GM21515 (cell line): ENCODE measurements around the gene FBLN7.

Experiments
- ATAC-seq: cut with Tn5 transposase; IDR thresholded peaks from one replicate; pipeline ENCODE4 v1.9.1; 2021; ENCODE audit not compliant: unreplicated experiment

Gene FBLN7

DNA sequence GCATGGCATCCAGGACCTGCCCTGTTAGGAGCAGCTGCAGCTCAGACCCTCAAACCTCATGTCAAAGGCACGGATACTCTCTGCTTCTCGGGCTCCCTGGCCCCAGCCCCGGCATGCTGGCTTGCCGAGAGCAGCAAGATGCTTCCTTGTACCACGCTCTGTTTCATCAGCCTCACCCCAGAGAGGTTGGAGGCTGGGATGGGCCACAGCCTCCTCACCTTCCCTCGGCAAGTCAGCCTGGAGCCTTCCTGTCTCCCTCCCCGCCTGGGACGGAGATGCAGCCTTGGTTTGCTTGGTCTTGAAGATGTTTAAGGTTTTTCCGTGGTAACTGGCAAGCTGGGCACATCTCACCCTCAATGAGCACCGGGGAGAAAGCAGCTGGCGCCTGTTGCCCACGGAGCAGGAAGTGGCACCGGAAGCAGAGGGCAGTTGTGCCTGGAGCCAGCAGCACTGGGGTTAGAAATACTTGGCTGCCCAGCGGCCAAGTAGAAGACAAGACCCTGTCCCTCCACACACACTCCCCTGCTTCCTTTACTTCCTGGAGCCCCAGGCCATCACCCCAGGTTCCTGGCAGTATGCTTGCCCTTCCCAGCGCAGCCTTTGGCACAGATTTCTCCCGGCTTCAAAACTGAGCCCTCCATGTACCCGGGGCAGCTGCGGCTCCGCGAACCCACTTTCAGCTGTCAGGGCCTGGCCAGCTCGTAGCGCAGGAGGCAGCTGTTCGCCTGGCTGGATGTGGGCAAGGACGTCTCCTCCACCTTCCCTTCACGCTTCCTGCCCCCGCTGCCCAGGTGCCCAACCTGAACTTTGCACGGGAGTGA, 17.4 kb downstream of the FBLN7 start:
- no peak for ATAC-seq

DNA sequence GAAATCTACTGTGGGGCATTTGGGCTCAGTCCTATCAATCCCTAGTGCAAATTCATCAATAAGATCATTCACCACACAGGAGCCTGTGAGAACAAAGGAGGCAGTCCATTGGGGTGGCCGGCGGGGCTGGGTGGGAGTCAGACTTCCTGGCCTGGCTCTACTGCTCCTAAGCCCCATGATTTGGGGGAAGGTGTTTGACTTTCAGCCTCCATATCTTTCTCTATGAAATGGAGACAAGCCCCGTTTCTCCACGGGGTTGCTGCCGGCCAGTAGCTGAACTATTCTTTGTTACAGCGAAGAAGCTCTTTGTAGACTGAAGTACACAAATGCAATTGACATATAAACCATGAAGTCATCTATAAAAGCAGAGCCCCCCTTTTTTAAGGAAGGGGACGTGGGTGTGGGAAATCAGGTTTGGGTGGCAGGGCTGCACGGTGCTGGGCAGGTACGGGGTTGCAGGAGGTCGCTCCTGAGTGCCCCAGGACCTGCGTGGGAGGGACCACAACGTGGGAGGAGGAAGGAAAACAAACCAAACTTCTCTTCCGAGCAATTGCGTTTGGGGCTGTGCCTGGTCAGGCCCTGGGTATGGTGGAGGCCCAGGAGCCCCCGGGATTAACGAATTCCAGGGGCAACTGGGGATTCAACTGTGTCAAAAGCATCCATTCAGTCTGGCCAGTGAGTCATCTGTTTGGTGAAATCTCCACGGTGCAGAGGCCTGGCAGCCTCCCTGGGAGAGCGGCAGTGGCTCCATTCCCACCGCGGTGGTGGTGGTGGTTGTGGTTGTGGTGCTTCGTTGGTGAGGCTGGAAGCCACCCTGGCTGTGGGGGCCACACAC, 18.2 kb downstream of the FBLN7 start:
- no peak for ATAC-seq

DNA sequence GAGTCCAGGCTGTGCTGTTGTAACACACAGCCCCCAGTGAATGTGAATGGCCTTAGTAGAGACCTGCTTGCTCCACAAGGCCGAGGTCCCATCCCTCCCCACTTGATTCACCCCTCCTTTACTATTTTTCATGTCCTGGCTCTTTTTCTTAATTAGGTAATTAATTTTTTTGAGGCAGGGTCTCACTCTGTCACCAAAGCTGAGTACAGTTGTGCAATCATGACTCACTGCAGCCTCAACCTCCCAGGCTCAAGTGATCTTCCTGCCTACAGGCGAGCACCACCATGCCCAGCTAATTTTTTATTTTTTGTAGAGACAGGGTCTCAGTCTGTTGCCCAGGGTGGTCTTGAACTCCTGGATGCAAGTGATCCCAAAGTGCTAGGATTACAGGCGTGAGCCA, 19.3 kb downstream of the FBLN7 start:
- no peak for ATAC-seq

DNA sequence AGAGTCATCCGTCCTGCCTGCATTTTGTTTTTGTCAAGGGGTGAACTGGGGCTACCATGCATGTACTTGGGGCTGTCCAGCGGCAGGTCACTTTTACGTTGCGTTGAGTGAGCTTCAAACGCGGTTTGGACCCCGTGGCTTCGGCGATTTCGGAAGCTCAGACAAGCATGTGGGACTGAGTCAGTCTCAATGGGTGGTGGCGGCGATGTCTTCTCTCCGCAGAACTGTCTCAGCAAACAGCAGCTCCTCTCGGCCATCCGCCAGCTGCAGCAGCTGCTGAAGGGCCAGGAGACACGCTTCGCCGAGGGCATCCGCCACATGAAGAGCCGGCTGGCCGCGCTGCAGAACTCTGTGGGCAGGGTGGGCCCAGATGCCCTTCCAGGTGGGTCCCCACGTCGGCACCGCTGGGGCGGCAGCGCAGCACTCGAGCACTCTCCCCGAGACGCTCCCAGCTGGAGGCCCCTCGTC, 21.3 kb downstream of the FBLN7 start:
- ATAC-seq = no peak

DNA sequence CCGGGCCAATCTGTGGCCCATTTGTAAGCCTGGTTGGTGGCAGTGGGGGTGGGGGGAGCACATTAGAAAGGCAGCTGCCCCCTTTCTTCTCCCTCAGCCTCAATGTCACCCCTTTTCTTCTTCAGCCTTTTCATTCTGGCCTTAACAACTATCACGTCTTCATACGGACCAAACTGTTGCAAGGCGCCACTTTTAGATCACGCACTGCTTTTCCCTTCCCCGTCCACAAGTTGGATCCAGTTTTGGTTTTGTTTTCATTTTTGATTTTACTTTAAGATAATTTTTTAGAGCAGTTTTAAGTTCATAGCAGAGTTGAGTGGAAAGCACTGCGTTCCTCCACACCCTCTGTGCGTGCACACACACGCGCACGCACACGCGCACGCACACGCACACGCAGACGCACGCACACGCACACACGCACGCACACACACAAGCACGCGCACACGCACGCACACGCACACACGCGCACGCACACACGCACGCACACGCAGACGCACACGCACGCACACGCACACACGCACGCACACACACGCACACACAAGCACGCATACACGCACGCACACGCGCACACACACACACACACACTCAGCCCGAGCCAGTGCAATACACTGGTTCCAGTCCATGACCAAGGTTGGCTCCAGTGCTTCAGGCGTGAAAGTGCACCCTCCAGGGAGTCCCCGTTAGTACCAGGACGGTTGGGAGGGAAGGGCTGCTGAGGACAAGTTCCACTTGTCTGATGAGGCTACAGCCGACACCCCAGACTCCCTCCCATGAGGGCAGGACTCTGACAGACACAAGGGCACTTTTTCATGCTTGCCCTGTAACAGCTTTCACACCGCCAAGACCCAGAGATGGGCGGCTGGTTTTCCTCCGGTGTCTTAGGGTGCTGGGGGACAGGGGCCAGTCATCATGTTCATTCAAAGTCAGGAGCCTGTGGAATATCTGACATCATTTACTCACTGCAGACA, 22.4 kb downstream of the FBLN7 start:
- no peak for ATAC-seq

DNA sequence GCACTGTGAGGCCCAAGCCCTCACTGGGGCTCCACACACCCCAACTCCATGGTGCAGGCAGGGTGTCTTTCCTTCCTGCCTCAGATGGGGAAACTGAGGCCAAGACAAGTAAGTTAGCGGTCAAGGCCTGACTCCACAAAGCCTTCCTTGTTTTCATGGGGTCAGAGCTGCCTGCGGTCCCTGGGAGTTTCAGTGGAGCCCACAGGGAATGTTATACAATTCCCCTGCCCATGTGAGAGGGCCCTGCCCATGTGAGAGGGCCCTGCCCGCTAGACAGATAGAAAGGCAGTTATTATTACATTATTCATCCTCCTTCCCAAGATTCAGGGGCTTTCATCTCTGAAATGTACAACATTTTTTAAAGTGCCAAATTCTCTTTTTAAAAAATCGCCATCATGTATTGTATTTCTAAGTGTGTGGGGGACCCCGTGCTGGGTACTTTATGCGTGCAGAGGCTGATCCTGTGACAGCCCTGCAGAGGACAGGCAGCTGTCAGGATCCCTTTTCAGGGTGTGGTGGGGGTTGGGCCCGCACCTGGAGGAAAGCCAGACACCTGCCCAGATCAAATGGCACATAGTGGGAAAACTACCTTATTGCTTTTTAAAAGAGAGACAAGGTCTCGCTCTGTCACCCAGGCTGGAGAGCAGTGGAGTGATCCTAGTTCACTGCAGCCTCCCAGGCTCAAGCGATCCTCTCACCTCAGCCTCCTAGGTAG, 23.4 kb downstream of the FBLN7 start:
- ATAC-seq = no peak

DNA sequence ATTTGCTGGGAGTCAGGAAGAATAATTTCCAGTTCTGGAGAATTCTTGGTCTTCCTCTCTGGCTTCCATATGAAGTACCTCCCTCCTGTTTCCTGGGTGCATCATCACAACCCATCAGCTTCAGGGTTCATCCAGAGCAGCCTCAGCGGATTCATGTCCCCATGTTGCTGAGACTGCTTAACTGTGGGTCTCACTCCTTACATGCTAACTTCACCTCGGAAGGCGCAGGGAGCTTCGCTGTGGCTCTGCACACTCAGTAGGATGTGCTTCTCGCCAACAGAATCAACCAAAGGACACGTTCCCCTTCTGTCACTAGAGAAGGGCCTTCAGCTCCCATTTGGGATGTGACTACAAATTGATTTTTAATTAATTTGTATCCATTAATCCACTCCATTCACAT, 24.2 kb downstream of the FBLN7 start:
- no peak for ATAC-seq

DNA sequence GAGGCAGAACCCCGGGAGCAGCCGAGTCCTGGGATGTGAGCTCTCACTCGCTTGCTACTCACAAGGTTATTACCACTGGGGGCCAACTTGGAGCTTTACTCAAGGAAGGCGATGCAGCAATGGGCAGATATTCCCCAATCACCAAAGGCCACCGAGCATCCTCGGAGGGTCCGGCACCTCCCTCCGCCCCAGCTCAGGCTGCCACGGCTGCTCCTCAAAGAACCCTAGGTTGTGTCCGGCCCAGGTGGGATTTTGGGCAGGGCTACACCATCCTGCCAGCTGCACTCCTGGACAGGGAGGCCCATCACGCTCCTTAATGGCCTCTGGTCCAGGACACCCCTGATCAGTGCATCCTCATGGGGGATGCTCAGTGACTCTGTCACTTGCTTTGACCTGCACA, 24.8 kb downstream of the FBLN7 start:
- no peak for ATAC-seq

DNA sequence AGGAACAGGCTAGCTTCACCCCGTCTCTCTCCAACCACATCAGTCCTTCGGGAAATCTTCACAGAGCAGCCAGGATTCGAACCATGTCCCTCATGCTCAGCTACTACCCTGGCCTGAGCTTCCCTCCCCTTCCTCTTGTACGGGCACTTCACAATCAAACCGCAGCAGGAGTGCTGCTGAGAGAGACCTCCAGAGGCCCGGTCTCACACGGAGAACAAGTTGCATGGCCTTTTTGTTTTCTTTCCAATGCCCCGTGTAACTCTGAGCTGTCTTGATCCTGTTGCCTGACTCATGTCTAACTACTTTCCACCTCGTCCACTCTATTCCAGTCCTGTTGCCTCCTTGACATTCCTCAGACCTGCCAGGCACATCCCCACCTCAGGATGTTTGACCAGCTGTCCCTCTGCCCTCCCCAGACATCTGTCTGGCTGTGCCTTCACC, 25.4 kb downstream of the FBLN7 start:
- ATAC-seq = no peak

DNA sequence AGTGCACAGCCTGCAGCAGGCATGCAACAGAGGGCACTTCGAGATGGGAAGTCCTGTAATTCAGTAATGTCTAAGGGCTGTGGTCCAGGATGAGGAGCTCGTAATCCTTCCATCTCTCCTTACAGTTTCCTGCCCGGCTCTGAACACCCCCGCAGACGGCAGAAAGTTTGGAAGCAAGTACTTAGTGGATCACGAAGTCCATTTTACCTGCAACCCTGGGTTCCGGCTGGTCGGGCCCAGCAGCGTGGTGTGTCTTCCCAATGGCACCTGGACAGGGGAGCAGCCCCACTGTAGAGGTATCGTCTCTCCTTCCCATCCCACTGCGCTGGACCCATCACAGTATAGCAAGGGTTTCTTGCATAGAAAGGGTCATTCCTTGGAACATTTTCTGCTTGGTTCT, 26.7 kb downstream of the FBLN7 start:
- ATAC-seq = no peak

DNA sequence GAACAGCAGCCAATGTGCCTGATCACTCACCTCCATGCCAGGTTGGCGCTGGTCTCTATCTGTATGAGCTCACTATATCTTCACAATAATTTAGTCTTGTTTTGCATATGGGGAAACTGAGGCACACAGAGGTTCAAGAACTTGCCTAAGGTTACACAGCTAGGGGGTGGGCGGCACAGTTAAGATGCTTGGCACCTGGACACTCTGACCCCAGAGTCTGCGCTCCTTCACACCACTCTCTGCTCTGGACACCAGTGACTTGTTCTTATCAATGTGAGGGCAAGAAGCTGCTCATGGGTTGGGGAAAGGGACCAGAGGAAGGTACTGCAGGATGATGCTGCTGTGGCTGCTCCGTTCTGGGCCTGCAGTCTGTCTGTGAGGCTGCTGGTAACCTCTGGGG, 27.1 kb downstream of the FBLN7 start:
- no peak for ATAC-seq

DNA sequence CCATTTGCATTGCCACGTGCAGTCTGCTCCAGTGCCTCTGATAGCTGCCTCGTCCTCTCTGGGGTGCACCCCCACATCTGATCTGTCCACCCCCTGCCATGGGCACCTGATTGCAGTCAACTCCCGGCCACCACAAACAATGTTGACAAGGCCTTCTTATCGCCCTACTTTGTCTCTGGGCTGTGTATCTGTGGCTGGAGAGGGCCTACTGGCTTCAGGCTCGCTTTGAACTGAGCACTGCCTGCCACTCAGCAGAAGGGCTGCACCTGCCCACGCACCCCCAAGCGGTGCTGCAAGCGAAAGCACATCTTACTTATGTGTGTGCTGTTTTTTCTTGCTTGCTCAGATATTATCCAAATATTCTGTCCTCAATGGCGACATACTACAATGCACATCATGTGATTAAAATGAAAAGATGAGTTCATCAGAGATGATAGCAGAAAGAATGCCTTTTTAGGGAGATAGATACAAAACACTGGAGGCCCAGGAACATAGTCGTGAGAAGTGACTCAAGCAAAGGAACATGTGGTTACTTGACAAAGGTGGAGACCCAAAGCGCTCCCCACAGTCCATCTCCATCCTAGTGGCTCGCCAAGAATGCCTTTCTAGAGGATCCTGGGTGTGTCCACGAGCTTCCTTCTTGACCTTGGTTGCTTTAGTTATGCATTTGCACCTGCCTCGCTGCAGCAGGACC, 28.8 kb downstream of the FBLN7 start:
- ATAC-seq = no peak

DNA sequence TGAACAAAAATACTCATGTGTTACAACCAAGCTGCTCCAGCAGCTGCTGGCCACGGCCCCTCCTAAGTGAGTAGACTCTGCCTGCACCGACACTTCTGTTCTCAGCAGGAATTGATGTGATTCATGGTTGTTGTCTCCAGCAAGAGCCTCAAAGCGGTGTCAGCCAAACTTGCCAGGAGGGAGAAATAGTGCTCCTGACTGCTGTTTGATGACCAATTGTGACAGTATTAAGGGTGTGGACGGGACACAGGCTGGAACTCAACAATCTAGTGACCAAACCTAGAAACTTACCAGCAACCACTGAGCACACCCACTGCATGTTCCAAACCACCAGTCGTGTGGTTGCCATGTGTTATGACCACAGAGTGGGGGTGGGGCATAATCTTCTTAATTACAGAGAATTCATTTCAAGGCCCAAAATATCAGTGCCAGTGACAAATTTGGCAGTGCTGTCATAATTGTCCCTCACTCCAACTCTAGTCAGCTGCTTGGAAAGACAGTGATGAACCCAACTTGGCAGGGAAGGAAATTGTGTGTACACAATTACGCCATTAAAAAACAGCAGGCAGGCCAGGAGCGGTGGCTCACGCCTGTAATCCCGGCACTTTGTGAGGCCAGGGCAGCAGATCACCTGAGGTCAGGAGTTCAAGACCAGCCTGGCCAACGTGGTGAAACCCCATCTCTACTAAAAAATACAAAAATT, 30.4 kb downstream of the FBLN7 start:
- no peak for ATAC-seq

DNA sequence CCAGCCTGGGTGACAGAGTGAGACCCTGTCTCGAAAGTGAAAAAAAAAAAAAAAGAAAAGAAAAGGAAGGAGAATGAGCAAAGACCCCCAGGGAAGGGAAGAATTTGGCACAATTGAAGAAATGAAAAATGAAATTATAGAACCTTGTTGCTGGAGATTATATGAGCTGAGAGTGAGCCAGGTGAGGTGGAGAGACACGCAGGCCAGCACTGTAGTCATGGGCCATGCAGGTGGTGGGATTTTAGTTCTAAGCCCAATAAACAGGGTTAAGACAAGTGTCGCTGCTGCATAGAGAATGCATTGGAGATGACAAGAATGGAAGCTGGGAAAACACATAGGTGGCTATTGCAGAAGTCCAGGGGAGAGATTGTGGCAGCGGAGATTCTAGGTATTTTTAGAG, 32.3 kb downstream of the FBLN7 start:
- no peak for ATAC-seq

DNA sequence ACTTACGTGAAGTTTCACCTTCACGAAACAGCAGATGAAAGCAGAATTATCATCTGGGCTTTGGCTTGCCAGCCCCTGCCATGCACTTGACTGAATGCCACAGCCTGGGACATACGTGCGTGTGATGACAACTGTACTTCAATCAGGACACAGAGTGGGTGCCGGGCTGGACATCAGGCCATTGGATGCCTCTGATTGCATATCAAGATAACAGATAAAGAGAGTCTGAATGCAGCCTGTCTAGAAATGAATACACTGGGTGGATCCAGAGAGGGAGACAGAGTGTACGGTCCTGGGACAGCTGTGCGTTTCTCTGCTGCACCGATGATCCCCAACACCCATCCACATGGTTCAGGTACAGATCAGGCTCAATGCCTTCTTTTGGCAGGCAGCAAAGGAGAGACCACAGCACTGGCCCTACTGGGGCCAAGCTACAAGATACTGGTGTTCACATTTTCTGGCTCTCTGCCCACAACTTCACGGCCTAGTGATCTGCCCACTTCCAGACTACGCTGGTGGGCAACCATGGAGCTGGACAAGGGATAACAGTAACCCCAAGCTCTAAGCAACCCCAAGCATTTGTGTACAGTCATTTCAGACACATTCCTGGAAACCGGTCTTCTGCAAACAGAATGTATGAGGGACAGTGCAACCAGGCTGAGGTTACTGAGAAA, 35.6 kb downstream of the FBLN7 start:
- no peak for ATAC-seq

DNA sequence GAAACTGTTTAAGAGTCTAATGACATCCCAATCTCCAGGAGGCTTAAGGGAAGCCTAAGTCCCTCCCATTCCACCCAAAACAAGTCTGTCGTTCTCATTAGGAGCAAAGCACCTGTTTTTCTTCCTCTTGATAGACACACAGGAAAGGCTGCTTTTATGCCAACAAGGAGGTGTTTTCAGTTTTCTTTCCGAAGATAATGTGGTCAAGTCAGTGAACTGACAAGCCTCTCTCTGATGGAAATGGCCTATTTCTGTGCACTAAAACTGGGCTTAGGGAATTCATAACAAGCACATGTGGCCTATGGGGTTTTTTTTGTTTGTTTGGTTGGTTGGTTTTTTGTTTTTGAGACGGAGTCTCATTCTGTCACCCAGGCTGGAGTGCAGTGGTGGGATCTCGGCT, 36.2 kb downstream of the FBLN7 start:
- ATAC-seq = no peak

DNA sequence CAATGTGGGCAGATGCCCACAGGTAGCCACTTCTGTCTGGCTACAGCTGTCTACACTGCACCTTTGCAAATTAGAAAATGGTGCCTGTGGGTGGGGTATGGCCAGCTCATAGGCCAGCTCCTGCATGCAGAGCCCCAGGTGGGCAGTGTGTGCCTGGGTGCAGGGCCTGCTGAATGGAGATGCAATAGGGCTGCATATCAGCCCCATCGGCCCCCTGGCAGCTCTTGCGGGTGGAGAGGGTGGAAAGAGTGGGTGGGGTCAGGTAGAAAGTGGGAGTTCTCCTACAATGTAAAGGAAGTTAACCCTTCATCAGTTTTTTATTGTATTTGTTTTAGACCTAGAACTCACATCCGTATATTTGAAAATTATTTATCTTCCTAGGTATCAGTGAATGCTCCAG, 37.1 kb downstream of the FBLN7 start:
- no peak for ATAC-seq

DNA sequence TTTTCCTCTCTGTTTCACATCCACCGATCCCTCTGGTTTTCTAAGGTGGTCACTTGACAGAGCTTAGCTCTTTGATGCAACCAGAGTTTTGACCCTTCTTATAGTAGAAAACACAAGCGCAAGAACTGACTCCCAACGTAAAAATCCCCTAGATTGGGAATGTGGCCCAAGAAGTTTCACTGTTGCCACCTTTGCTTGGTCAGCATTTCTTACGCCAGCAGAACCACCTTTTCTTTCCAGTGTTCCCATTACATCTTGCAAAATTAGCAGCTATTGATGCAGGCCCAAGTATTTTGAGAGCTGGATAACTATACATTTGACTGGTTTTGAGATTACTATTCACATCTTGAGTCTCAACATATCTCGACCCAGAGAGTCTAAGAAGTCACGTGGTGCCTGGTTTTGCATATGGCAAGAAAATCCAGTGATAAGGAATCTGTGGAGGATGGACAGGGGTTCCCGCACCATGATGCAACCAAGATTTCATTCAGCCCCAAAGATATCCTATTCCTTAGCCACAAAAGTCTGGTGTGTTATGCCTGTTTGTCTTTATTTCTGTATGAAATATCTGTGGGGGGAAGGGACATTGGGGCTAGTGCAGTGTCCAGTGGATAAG, 37.9 kb downstream of the FBLN7 start:
- no peak for ATAC-seq
